Lung microvascular endothelial cell (primary cell): Measurements from ENCODE around the gene BIRC3. TPM values are rescaled to one million over a fixed set of nuclear protein-coding genes. Genes with fewer than 3 reads are reported as not detected.
"Not testable (repeated sequence)": the region's sequence is repeated elsewhere in the genome, so short reads cannot be mapped to it uniquely, and the experiment has no call there.

Experiments
- DNase-seq, 2 donors: peaks; one replicate each; pipeline versions ENCODE4 v3.0.0 to v3.0.0-alpha.2; 2010; ENCODE audit warnings: low read depth in 2 of 2
- total RNA-seq: library from RNA; depleted of rRNA; stranded (reverse); fragments of >200 nt; gene quantifications from 2 replicates; pipeline ENCODE4 v1.2.1, GENCODE V29; 2014

BIRC3 gene
- total RNA-seq, 1 donor from 2014 or later, result 3.0 TPM

- no peak for DNase-seq
Measured at GRCh38 chr11:102368472-102368871, 51.2 kb downstream of the BIRC3 start.

DNA sequence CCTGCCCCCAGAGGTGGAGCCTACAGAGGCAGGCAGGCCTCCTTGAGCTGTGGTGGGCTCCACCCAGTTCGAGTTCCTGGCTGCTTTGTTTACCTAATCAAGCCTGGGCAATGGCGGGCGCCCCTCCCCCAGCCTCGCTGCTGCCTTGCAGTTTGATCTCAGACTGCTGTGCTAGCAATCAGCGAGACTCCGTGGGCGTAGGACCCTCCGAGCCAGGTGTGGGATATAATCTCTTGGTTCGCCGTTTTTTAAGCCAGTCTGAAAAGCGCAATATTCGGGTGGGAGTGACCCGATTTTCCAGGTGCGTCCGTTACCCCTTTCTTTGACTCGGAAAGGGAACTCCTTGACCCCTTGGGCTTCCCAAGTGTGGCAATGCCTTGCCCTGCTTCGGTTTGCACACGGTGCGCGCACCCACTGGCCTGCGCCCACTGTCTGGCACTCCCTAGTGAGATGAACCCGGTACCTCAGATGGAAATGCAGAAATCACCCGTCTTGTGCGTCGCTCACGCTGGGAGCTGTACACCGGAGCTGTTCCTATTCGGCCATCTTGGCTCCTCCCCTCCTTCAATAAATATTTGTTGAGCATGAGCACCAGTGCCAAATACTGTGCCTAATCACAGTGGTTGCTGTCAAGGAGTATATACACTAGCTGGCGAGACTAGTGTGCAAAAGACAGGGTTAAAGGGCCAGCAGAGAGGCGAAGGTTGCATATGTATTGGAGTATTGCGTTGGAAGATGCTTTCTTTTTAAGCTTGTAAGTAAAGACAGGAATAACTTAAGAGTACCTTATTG, 57.5 kb downstream of the BIRC3 start:
- DNase-seq, result not testable (repeated sequence)

DNA sequence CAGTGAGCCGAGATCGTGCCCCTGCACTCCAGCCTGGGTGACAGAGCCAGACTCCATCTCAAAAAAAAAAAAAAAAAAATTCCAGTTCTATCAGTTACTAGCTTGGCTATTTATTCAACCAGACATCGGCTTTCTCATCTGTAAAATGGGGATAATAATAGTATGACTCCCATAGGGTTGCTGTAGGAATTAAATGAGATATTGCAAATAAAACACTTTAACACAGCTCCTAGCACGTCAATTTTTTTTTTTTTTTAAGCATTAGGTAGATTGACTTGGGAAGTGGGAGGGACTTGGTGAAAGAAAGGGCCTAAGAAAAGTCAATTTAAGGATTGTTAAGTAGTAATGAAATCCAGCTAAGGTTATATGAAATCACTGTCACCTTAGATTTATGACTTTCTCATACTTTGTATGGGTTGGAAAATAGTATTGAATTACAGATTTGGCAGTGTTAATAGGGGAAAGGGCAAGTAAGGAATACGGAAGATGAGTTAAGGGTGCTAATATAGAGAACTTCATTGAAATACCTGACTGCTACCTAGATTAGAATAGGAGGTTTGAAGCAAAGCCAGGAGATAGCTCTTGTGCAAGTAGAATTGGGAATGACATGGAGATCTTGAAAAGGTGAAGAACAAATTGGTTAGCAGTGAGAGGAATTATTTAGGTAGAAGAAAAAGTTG, 58.6 kb downstream of the BIRC3 start:
- DNase-seq, result no peak

DNA sequence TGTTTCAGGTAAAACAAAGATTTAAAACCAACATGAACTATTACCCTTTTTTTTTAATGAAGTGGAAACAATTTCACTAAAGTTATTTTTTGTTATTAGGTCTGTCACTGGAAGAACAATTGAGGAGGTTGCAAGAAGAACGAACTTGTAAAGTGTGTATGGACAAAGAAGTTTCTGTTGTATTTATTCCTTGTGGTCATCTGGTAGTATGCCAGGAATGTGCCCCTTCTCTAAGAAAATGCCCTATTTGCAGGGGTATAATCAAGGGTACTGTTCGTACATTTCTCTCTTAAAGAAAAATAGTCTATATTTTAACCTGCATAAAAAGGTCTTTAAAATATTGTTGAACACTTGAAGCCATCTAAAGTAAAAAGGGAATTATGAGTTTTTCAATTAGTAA, 60.6 kb downstream of the BIRC3 start:
- DNase-seq, result no peak

GRCh38 chr11:102378818-102379217, 61.5 kb downstream of the BIRC3 start:
- DNase-seq, result no peak

GRCh38 chr11:102382384-102382783, 65.1 kb downstream of the BIRC3 start:
- DNase-seq, result peak; percentile 52 to 56

GRCh38 chr11:102383839-102384238, 66.6 kb downstream of the BIRC3 start:
- peak in 1 of 2 donors; percentile 22 for DNase-seq

GRCh38 chr11:102384419-102385079, 67.3 kb downstream of the BIRC3 start:
- DNase-seq, result no peak

- no peak for DNase-seq
Measured at GRCh38 chr11:102385085-102386007, 68.1 kb downstream of the BIRC3 start.

- no peak for DNase-seq
Measured at GRCh38 chr11:102386136-102386734, 69.0 kb downstream of the BIRC3 start.

GRCh38 chr11:102387043-102387781, 69.9 kb downstream of the BIRC3 start:
- DNase-seq, result no peak

Other genes starting within 250 kb of the BIRC3 start
- 54.5 and 94.6 TPM in 2 replicates for gene YAP1, start 207.0 kb upstream of the BIRC3 start, total RNA-seq
- 38.4 and 44.4 TPM in 2 replicates for gene BIRC2, start 29.7 kb downstream of the BIRC3 start, total RNA-seq
- 169 and 269 TPM in 2 replicates for gene TMEM123, start 135.3 kb downstream of the BIRC3 start, total RNA-seq
- 0.20 and 10.0 TPM in 2 replicates for gene MMP7, start 213.3 kb downstream of the BIRC3 start, total RNA-seq